ENCODE data around the gene DLG2.

- TF ChIP-seq CTCF (IDR thresholded peaks at IDR 0.05): no peak
- no peak for TF ChIP-seq POLR2A (IDR thresholded peaks at IDR 0.05)
Measured at GRCh38 chr11:85263328-85263727, 363.8 kb downstream of the DLG2 start.
